DOHH2 (cell line): ENCODE results near the gene THTPA.
"Not testable (repeated sequence)": the region's sequence is repeated elsewhere in the genome, so short reads cannot be mapped to it uniquely, and the experiment has no call there.

Experiments used
- H3F3A ChIP-seq: fragments of 200-600 bp; sonication (generic), shearing (Covaris generic); 2 replicates; pipeline ENCODE4 v1.6.0; 2016; ENCODE audit warnings: antibody characterized with exemption, mild to moderate bottlenecking; ENCODE audit not compliant: control insufficient read depth, insufficient read depth
- H3K27ac ChIP-seq: fragments of 200-600 bp; sonication (generic); 2 replicates; pipeline ENCODE4 v1.5.1; 2014; ENCODE audit warnings: low read depth, mild to moderate bottlenecking, low read length, moderate library complexity
- H3K27me3 ChIP-seq: fragments of 200-600 bp; sonication (generic); 2 replicates; pipeline ENCODE4 v1.6.1; 2014; ENCODE audit warnings: mild to moderate bottlenecking, low read length, mixed read lengths; ENCODE audit not compliant: control insufficient read depth
- H3K36me3 ChIP-seq: fragments of 200-600 bp; sonication (generic); 2 replicates; pipeline ENCODE4 v1.6.1; 2014; ENCODE audit warnings: mild to moderate bottlenecking, low read length, moderate library complexity, mixed read lengths; ENCODE audit not compliant: control insufficient read depth
- H3K4me1 ChIP-seq: fragments of 200-600 bp; sonication (generic); 2 replicates; pipeline ENCODE4 v1.6.1; 2014; ENCODE audit warnings: mild to moderate bottlenecking, low read length, mixed read lengths; ENCODE audit not compliant: control insufficient read depth
- H3K4me2 ChIP-seq: fragments of 200-600 bp; sonication (generic); 2 replicates; pipeline ENCODE4 v1.6.0; 2014; ENCODE audit warnings: mild to moderate bottlenecking, low read length, moderate library complexity
- H3K4me3 ChIP-seq: fragments of 200-600 bp; sonication (generic); 2 replicates; pipeline ENCODE4 v1.5.1; 2014; ENCODE audit warnings: mild to moderate bottlenecking, low read length, mixed read lengths
- H3K79me2 ChIP-seq: fragments of 200-600 bp; sonication (generic); 2 replicates; pipeline ENCODE4 v1.6.1; 2014; ENCODE audit warnings: mild to moderate bottlenecking, low read length, mixed read lengths; ENCODE audit not compliant: control insufficient read depth
- H3K9me2 ChIP-seq: fragments of 200-600 bp; sonication (generic); replicated peaks from 2 replicates; pipeline ENCODE4 v1.6.1; 2014; ENCODE audit warnings: mild to moderate bottlenecking, low read length, mixed read lengths; ENCODE audit not compliant: control insufficient read depth
- H3K9me3 ChIP-seq: fragments of 200-600 bp; sonication (generic); 2 replicates; pipeline ENCODE4 v1.6.1; 2014; ENCODE audit warnings: antibody characterized with exemption, low read length, mixed read lengths; ENCODE audit not compliant: control insufficient read depth, insufficient read depth
- H4K20me1 ChIP-seq: fragments of 200-600 bp; sonication (generic); 2 replicates; pipeline ENCODE4 v1.6.0; 2014; ENCODE audit warnings: low read depth, mild to moderate bottlenecking, antibody characterized with exemption, low read length, moderate library complexity; ENCODE audit not compliant: control insufficient read depth, insufficient read depth
- EZH2phosphoT487 ChIP-seq: fragments of 200-600 bp; sonication (generic); IDR thresholded peaks from 2 replicates; pipeline ENCODE4 v1.6.1; 2017; ENCODE audit warnings: borderline replicate concordance, mild to moderate bottlenecking, antibody characterized with exemption, low read length, moderate library complexity, mixed read lengths
- TF ChIP-seq, protein P1 (sequence below): fragments of 200-600 bp; sonication (generic); IDR thresholded peaks from one replicate; pipeline ENCODE4 v1.5.1; 2014; ENCODE audit warnings: antibody characterized with exemption, mild to moderate bottlenecking, low read depth, low read length; ENCODE audit not compliant: poor library complexity, severe bottlenecking

The THTPA gene

DNA sequence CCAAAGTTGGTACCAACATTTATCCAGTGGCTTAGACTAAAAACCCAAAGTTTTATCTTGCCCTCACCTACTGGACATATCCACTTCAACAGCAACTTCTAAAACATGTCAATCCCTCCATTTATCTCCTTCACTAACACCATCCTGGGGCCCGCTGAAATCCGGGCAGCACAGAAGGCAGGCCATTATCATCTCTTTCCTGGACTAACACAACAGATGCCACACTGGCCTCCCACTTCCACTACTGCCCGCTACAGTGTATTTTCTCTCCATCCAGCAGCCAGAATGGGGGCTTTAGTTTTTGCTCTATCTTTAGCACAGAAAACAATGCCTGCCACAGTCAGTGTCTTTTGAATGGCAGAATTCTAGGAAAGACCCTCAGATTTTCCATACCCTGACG is 20.1 kb upstream of the THTPA start:
- no peaks in the 10 kb centered on the region for H3K9me2 ChIP-seq
- H3K4me1 ChIP-seq, result no peaks in the 10 kb centered on the region
- H3K4me3 ChIP-seq, result no peak overlapping the region
- no peaks in the 10 kb centered on the region for H3K27me3 ChIP-seq
- no peak overlapping the region for H3K4me2 ChIP-seq
- no peaks in the 10 kb centered on the region for H3K9me3 ChIP-seq
- H4K20me1 ChIP-seq, result no peaks in the 10 kb centered on the region
- H3K27ac ChIP-seq, result no peak overlapping the region
- no peaks in the 10 kb centered on the region for H3F3A ChIP-seq
- H3K36me3 ChIP-seq, result no peaks in the 10 kb centered on the region
- TF ChIP-seq EZH2phosphoT487, result no peak
- TF ChIP-seq, protein P1, sequence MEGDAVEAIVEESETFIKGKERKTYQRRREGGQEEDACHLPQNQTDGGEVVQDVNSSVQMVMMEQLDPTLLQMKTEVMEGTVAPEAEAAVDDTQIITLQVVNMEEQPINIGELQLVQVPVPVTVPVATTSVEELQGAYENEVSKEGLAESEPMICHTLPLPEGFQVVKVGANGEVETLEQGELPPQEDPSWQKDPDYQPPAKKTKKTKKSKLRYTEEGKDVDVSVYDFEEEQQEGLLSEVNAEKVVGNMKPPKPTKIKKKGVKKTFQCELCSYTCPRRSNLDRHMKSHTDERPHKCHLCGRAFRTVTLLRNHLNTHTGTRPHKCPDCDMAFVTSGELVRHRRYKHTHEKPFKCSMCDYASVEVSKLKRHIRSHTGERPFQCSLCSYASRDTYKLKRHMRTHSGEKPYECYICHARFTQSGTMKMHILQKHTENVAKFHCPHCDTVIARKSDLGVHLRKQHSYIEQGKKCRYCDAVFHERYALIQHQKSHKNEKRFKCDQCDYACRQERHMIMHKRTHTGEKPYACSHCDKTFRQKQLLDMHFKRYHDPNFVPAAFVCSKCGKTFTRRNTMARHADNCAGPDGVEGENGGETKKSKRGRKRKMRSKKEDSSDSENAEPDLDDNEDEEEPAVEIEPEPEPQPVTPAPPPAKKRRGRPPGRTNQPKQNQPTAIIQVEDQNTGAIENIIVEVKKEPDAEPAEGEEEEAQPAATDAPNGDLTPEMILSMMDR, result no peak
- no peaks in the 10 kb centered on the region for H3K79me2 ChIP-seq

DNA sequence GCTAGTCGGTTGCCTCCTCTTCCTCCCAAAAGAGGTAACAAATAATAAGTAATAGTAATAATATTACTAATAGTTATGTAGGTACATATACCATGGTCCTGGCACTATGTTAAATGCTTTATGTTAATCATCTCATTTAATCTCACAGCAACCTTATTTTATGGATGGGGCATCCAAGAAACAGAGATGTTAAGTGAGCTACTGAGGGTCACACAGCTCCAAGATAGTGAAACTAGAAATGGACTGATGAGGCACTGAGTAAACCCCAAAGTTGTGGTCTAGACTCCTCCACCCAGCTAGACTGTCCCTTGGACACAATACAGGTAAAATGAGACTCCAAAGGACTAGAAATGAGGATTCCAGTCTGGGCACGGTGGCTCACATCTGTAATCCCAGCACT is 19.6 kb upstream of the THTPA start:
- Histone ChIP-seq H3K79me2 (no peaks in the 10 kb centered on the region), H3K4me1 (no peaks in the 10 kb centered on the region), H3K4me2 (no peak overlapping the region), H3K9me3 (no peaks in the 10 kb centered on the region), H3K36me3 (no peaks in the 10 kb centered on the region), H3K9me2 (no peaks in the 10 kb centered on the region), H3K4me3 (no peak overlapping the region), H3K27ac (no peak overlapping the region), H3K27me3 (no peaks in the 10 kb centered on the region), H4K20me1 (no peaks in the 10 kb centered on the region), H3F3A (no peaks in the 10 kb centered on the region)
- TF ChIP-seq EZH2phosphoT487, result no peak
- TF ChIP-seq, protein P1, result no peak

DNA sequence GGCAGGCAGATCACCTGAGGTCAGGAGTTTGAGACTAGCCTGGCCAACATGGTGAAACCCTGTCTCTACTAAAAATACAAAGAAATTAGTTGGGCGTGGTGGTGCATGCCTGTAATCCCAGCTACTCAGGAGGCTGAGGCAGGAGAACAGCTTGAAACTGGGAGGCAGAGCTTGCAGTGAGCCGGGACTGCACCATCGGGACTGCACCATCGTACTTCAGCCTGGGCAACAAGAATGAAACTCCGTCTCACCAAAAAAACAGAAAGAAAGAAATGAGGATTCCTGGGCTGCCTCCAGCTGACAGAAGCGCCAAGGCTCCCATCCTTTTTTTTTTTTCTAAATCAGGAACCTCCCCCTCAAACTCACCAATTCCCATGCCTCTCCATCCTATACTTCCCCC is 19.2 kb upstream of the THTPA start:
- not testable (repeated sequence) for H3K27ac ChIP-seq, H3K4me1 ChIP-seq, H3K9me3 ChIP-seq, H3F3A ChIP-seq, H3K4me3 ChIP-seq, H3K27me3 ChIP-seq, H3K79me2 ChIP-seq, H3K4me2 ChIP-seq, H4K20me1 ChIP-seq, H3K36me3 ChIP-seq, H3K9me2 ChIP-seq

DNA sequence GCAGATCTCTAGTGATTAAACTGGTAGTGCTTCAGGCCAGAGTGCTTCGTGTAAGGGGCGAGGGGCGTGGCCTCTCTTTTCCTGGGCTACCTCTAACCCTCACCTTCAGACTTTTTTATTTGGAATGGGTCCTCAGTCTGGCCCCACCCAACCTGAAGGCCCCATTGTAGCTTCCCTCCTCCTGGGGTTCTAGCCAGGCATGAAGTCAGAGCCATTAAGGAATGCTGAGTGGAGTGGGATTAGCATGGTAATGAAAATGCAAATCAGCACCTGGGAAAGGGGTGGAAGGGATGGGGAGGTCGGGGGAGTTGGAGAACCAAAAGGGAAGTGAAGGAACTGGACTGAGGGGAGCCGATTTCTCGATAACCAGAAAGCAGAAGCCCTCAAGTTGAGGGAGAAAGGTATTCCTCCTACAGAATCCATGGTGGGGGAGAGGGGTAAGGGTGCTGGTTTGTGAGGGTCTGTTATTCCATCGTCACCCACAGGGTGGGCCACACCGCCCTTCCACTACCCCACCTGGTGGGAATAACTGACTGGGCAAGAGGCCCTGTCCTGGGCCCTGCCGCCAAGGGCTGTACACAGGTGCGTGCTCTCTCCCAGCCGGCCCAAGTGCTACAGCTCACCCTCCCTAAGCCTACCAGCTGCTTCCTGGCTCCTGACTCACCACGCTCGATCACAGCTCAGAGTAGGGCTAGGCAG is 18.6 kb upstream of the THTPA start:
- Histone ChIP-seq H3K9me3 (no peaks in the 10 kb centered on the region), H3K27ac (no peak overlapping the region), H3K4me2 (no peak overlapping the region), H3F3A (no peaks in the 10 kb centered on the region), H3K4me3 (no peak overlapping the region), H3K79me2 (no peaks in the 10 kb centered on the region), H3K27me3 (no peaks in the 10 kb centered on the region), H4K20me1 (no peaks in the 10 kb centered on the region), H3K4me1 (peaks cover 6% of the 10 kb centered on the region), H3K36me3 (no peaks in the 10 kb centered on the region), H3K9me2 (no peaks in the 10 kb centered on the region)
- TF ChIP-seq, protein P1, result no peak
- TF ChIP-seq EZH2phosphoT487, result no peak
